H1 (cell line): ENCODE data around the gene SIN3B. TPM values are rescaled to one million over a fixed set of nuclear protein-coding genes. Genes with fewer than 3 reads are reported as not detected.

ENCODE experiments used
- CTCF ChIA-PET: fragments of 300-600 bp; sonication (Branson Sonifier 250); formaldehyde crosslinking; loops from one replicate; lab custom pipeline; 2021; ENCODE audit not compliant: partially characterized antibody; lab: Charles Lee
- POLR2A ChIA-PET: fragments of 300-600 bp; sonication (Branson Sonifier 250); formaldehyde crosslinking; loops from one replicate; lab custom pipeline; 2021; ENCODE audit warnings: inconsistent platforms; ENCODE audit not compliant: partially characterized antibody; lab: Charles Lee
- DNase-seq, 2 experiments: peaks; one replicate each; pipeline versions ENCODE4 v3.0.0 to v3.0.0-alpha.2; 2010 to 2022; ENCODE audit warnings: low spot score in 2 of 2, low read depth in 1 of 2, mixed read lengths in 1 of 2
- FAIRE-seq: peaks from 2 replicates; lab custom pipeline; 2011; peaks lifted over from hg19 to GRCh38; lab: Jason Lieb, UNC
- H2AFZ ChIP-seq: 2 replicates; pipeline ENCODE4 v1.8.1; 2012; ENCODE audit warnings: low read length, inconsistent platforms
- H2AK5ac ChIP-seq: 2 replicates; pipeline ENCODE4 v1.6.1; 2013; ENCODE audit warnings: low read depth, low read length
- H2BK120ac ChIP-seq: replicated peaks from 2 replicates; pipeline ENCODE3; 2013; ENCODE audit warnings: low read depth, low read length, inconsistent platforms
- H2BK12ac ChIP-seq: 2 replicates; pipeline ENCODE4 v1.6.1; 2013; ENCODE audit warnings: low read depth, low read length
- H2BK15ac ChIP-seq: 2 replicates; pipeline ENCODE4 v1.6.1; 2013; ENCODE audit warnings: low read length
- H2BK20ac ChIP-seq: 2 replicates; pipeline ENCODE4 v1.6.1; 2013; ENCODE audit warnings: low read length
- H2BK5ac ChIP-seq: 2 replicates; pipeline ENCODE4 v1.6.1; 2013; ENCODE audit warnings: low read depth, low read length
- H3K14ac ChIP-seq: 2 replicates; pipeline ENCODE4 v1.6.1; 2013; ENCODE audit warnings: inconsistent platforms; ENCODE audit not compliant: insufficient read length
- H3K18ac ChIP-seq: 2 replicates; pipeline ENCODE4 v1.6.1; 2013; ENCODE audit warnings: low read length; ENCODE audit errors: extremely low read depth
- H3K23ac ChIP-seq: 2 replicates; pipeline ENCODE4 v1.6.1; 2013; ENCODE audit warnings: inconsistent platforms; ENCODE audit not compliant: insufficient read length
- H3K23me2 ChIP-seq: 2 replicates; pipeline ENCODE4 v1.6.1; 2013; ENCODE audit warnings: low read depth, low read length
- H3K27ac ChIP-seq: 2 replicates; pipeline ENCODE4 v1.6.1; 2011; ENCODE audit warnings: low read depth, low read length, inconsistent platforms
- H3K27me3 ChIP-seq, 4 experiments: replicated peaks in 1 of 4; 1 replicate in 1 of 4; 2 replicates in 3 of 4; pipeline versions ENCODE4 v1.6.1 to v1.8.1; 2011 to 2013; ENCODE audit warnings: low read length in 3 of 4, mild to moderate bottlenecking in 3 of 4, inconsistent platforms in 2 of 4, mixed read lengths in 2 of 4, moderate library complexity in 1 of 4; ENCODE audit not compliant: control insufficient read depth in 3 of 4, insufficient read depth in 3 of 4; ENCODE audit errors: extremely low read depth in 1 of 4
- H3K36me3 ChIP-seq, 4 experiments: 2 replicates each; pipeline versions ENCODE4 v1.6.1 to v1.8.1; 2011 to 2013; ENCODE audit warnings: mild to moderate bottlenecking in 4 of 4, low read length in 3 of 4, moderate library complexity in 2 of 4, control low read depth in 1 of 4, inconsistent platforms in 1 of 4; ENCODE audit not compliant: insufficient read depth in 4 of 4, control insufficient read depth in 2 of 4
- H3K4ac ChIP-seq: replicated peaks from 2 replicates; pipeline ENCODE3; 2013; ENCODE audit warnings: low read length, low read depth, mixed read lengths, inconsistent platforms; ENCODE audit not compliant: insufficient read length
- H3K4me1 ChIP-seq, 4 experiments: replicated peaks in 1 of 4; 1 replicate in 1 of 4; 2 replicates in 3 of 4; pipeline versions ENCODE4 v1.6.1 to v1.8.1; 2011 to 2013; ENCODE audit warnings: low read length in 3 of 4, inconsistent platforms in 2 of 4, mixed read lengths in 1 of 4; ENCODE audit not compliant: insufficient read depth in 4 of 4, control insufficient read depth in 3 of 4
- H3K4me2 ChIP-seq, 2 experiments: 2 replicates each; pipeline versions ENCODE4 v1.6.1 to v1.8.1; 2011 to 2013; ENCODE audit warnings: low read depth in 2 of 2, low read length in 2 of 2, control low read depth in 1 of 2, inconsistent platforms in 1 of 2, mild to moderate bottlenecking in 1 of 2; ENCODE audit not compliant: insufficient read depth in 1 of 2
- H3K4me3 ChIP-seq, 4 experiments: fragments of 200-600, 300-600 bp in 1 of 4; sonication (generic), shearing (Covaris generic), sonication (Bioruptor Twin) in 1 of 4; 2 replicates each; pipeline versions ENCODE4 v1.5.1 to v1.8.1; 2011 to 2016; ENCODE audit warnings: low read length in 4 of 4, low read depth in 3 of 4, control low read depth in 2 of 4, inconsistent platforms in 2 of 4, mild to moderate bottlenecking in 2 of 4, mixed read lengths in 1 of 4, moderate library complexity in 1 of 4; ENCODE audit not compliant: insufficient read depth in 2 of 4; ENCODE audit errors: extremely low read depth in 1 of 4
- H3K56ac ChIP-seq: replicated peaks from 2 replicates; pipeline ENCODE3; 2013; ENCODE audit warnings: low read depth, mild to moderate bottlenecking, mixed read lengths, low read length, inconsistent platforms; ENCODE audit not compliant: insufficient read length
- H3K79me1 ChIP-seq: 2 replicates; pipeline ENCODE4 v1.6.1; 2013; ENCODE audit warnings: low read depth, low read length, control low read depth
- H3K79me2 ChIP-seq, 2 experiments: 2 replicates each; pipeline versions ENCODE4 v1.6.1 to v1.8.1; 2012 to 2013; ENCODE audit warnings: low read length in 2 of 2, mild to moderate bottlenecking in 2 of 2, inconsistent platforms in 1 of 2; ENCODE audit not compliant: insufficient read depth in 2 of 2, control insufficient read depth in 1 of 2
- H3K9ac ChIP-seq, 4 experiments: replicated peaks in 1 of 4; 1 replicate in 1 of 4; 2 replicates in 3 of 4; pipeline versions ENCODE4 v1.6.1 to v1.8.1; 2011 to 2013; ENCODE audit warnings: low read depth in 3 of 4, low read length in 3 of 4, control low read depth in 2 of 4, mild to moderate bottlenecking in 2 of 4, moderate library complexity in 2 of 4, inconsistent platforms in 1 of 4; ENCODE audit errors: extremely low read depth in 1 of 4
- H3K9me3 ChIP-seq, 2 experiments: 2 replicates each; pipeline versions ENCODE4 v1.6.1 to v1.8.1; 2012 to 2013; ENCODE audit warnings: mild to moderate bottlenecking in 2 of 2, moderate library complexity in 2 of 2, control low read depth in 1 of 2, inconsistent platforms in 1 of 2, low read depth in 1 of 2, low read length in 1 of 2, mixed read lengths in 1 of 2; ENCODE audit not compliant: insufficient read depth in 2 of 2
- H4K20me1 ChIP-seq, 2 experiments: replicated peaks in 1 of 2; 2 replicates each; pipeline versions ENCODE3 to v1.8.1; 2011 to 2013; ENCODE audit warnings: inconsistent platforms in 2 of 2, low read length in 2 of 2, mild to moderate bottlenecking in 1 of 2; ENCODE audit not compliant: insufficient read depth in 2 of 2, control insufficient read depth in 1 of 2
- H4K5ac ChIP-seq: 2 replicates; pipeline ENCODE4 v1.6.1; 2013; ENCODE audit warnings: low read length, low read depth, mixed read lengths, inconsistent platforms; ENCODE audit not compliant: insufficient read length
- H4K8ac ChIP-seq: 2 replicates; pipeline ENCODE4 v1.8.0; 2013; ENCODE audit warnings: mild to moderate bottlenecking, moderate library complexity, low read length, inconsistent platforms; ENCODE audit not compliant: insufficient read depth; ENCODE audit errors: extremely low read depth
- H4K91ac ChIP-seq: replicated peaks from 2 replicates; pipeline ENCODE3; 2013; ENCODE audit warnings: low read length, mixed read lengths, inconsistent platforms; ENCODE audit not compliant: insufficient read length
- BCL11A ChIP-seq, 2 experiments: IDR thresholded peaks; one replicate each; pipeline ENCODE4 v1.6.1; 2011; ENCODE audit warnings: low read depth in 2 of 2, low read length in 2 of 2, mild to moderate bottlenecking in 2 of 2
- CBX5 ChIP-seq: fragments of 300-800, 300-1000 bp; sonication (generic); IDR thresholded peaks from 2 replicates; pipeline ENCODE4 v1.7.1; 2016; ENCODE audit warnings: antibody characterized with exemption, low read length, low read depth
- CBX8 ChIP-seq: fragments of 300-800, 300-1000 bp; sonication (generic); IDR thresholded peaks from 2 replicates; pipeline ENCODE4 v1.7.1; 2016; ENCODE audit warnings: low read depth, low read length, borderline replicate concordance
- GABPA ChIP-seq: IDR thresholded peaks from 2 replicates; pipeline ENCODE4 v1.6.1; 2011; ENCODE audit warnings: mild to moderate bottlenecking, low read length, moderate library complexity, borderline replicate concordance; ENCODE audit not compliant: insufficient read depth
- HDAC6 ChIP-seq: IDR thresholded peaks from one replicate; pipeline ENCODE4 v1.7.1; 2012; ENCODE audit warnings: low read depth, mild to moderate bottlenecking, inconsistent platforms, low read length, moderate library complexity
- JUND ChIP-seq: IDR thresholded peaks from 2 replicates; pipeline ENCODE4 v1.6.1; 2011; ENCODE audit warnings: mild to moderate bottlenecking, improper control_type of control experiment, low read length
- KDM5A ChIP-seq: fragments of 200-600 bp; IDR thresholded peaks from 2 replicates; pipeline ENCODE4 v1.7.1; 2012; ENCODE audit warnings: mild to moderate bottlenecking, low read length, inconsistent platforms, mixed read lengths
- PHF8 ChIP-seq: fragments of 200-600 bp; sonication (generic); conservative IDR thresholded peaks from 2 replicates; pipeline ENCODE4 v1.7.1; 2012; ENCODE audit warnings: low read depth, mild to moderate bottlenecking, inconsistent platforms, low read length, moderate library complexity
- RAD21 ChIP-seq, 2 experiments: IDR thresholded peaks in 1 of 2; conservative IDR thresholded peaks in 1 of 2; 2 replicates each; pipeline ENCODE4 v1.6.1; 2011; ENCODE audit warnings: low read depth in 2 of 2, low read length in 2 of 2, improper control_type of control experiment in 1 of 2, inconsistent platforms in 1 of 2, mild to moderate bottlenecking in 1 of 2, moderate library complexity in 1 of 2
- RFX5 ChIP-seq: IDR thresholded peaks from 2 replicates; pipeline ENCODE4 v1.6.1; 2011; ENCODE audit warnings: low read depth, low read length, improper control_type of control experiment, borderline replicate concordance
- RNF2 ChIP-seq: fragments of 200-900, 300-1000 bp; sonication (generic); IDR thresholded peaks from 2 replicates; pipeline ENCODE4 v1.7.1; 2016; ENCODE audit warnings: borderline replicate concordance, low read depth, mild to moderate bottlenecking, antibody characterized with exemption, low read length; ENCODE audit not compliant: poor library complexity, severe bottlenecking; ENCODE audit errors: missing control alignments
- RXRA ChIP-seq: IDR thresholded peaks from 2 replicates; pipeline ENCODE4 v1.6.1; 2011; ENCODE audit warnings: low read depth, mild to moderate bottlenecking, low read length, moderate library complexity; ENCODE audit not compliant: insufficient read depth
- WGBS, 2 experiments: shearing (Covaris generic) in 1 of 2; methylation state at CpG; one replicate each; pipeline versions ENCODE4 v1.1.6 to v1.1.7; 2013 to 2015; ENCODE audit warnings: low lambda C conversion rate in 2 of 2, mixed read lengths in 2 of 2, inconsistent platforms in 1 of 2, low coverage in 1 of 2, missing lambda C conversion rate in 1 of 2; ENCODE audit not compliant: insufficient replicate concordance in 2 of 2, insufficient coverage in 1 of 2, insufficient read length in 1 of 2; ENCODE audit errors: extremely low coverage in 1 of 2, missing lambda C conversion rate in 1 of 2; 5-methylcytosine and 5-hydroxymethylcytosine counted together
- polyA plus RNA-seq, 7 experiments: library from polyadenylated mRNA; depleted of rRNA in 3 of 7; stranded (reverse) in 5 of 7; unstranded in 2 of 7; fragments of >200 nt in 5 of 7; fragments of 200-250 nt in 2 of 7; gene quantifications; 1 replicate in 5 of 7; 2 replicates in 1 of 7; 4 replicates in 1 of 7; pipeline versions ENCODE4 v1.2.1 to v1.2.3, GENCODE V29; 2011 to 2013; ENCODE audit warnings: missing spikeins in 2 of 7, mixed read lengths in 2 of 7
- total RNA-seq: library from RNA; stranded (reverse); fragmentation: NEBNext Ultra II Directional; extraction: Animal tissue kit (Norgen Biotek cat#: 25700); gene quantifications from 2 replicates; pipeline ENCODE4 v1.2.1, GENCODE V29; 2021

Gene SIN3B
- total and polyA plus RNA-seq, 2 of the 8 experiments (the other 6 are each of a cell fraction or from before 2014, with no cell fraction given): 29.5 to 71.1 TPM

GRCh38 chr19:16920816-16921529 is 91.8 kb downstream of the SIN3B start:
- Histone ChIP-seq H3K9ac (no peak overlapping the region), H3K4me1 (no peaks in the 10 kb centered on the region), H3K18ac (no peak overlapping the region), H3K56ac (no peak overlapping the region), H2AFZ (no peak overlapping the region), H2BK120ac (no peak overlapping the region), H3K4me3 (no peak overlapping the region), H2AK5ac (no peak overlapping the region), H4K91ac (no peak overlapping the region), H3K9me3 (peaks cover 0 to 3% of the 10 kb centered on the region in 2 experiments; a peak in 1 of 4 replicates), H2BK5ac (no peak overlapping the region), H3K27me3 (no peaks in the 10 kb centered on the region), H2BK15ac (no peak overlapping the region), H3K4me2 (no peak overlapping the region), H3K4ac (no peak overlapping the region), H3K14ac (no peak overlapping the region), H3K79me2 (no peaks in the 10 kb centered on the region), H3K36me3 (no peaks in the 10 kb centered on the region), H2BK20ac (no peak overlapping the region), H4K8ac (no peak overlapping the region; the same call in 1 of the 2 replicates), H3K27ac (no peak overlapping the region), H4K20me1 (no peaks in the 10 kb centered on the region), H3K79me1 (no peaks in the 10 kb centered on the region), H4K5ac (no peak overlapping the region), H2BK12ac (no peak overlapping the region), H3K23me2 (no peaks in the 10 kb centered on the region), H3K23ac (no peak overlapping the region)
- FAIRE-seq (no peak), DNase-seq (no peak)
- ChIA-PET POLR2A (interaction anchor here (0.6 kb wide), 1 partner anchor 15 kb away, joined by 4 read pairs; no protein-coding TSS in a partner anchor), CTCF (interaction anchor here (0.6 to 1.2 kb wide), 2 partner anchors 13 to 83 kb away, joined by 3 to 4 read pairs; no protein-coding TSS in a partner anchor)
- TF ChIP-seq BCL11A (IDR thresholded peaks at IDR 0.05; ENCODE audit: low read depth in 2 of 2, low read length in 2 of 2): no peak
- TF ChIP-seq RXRA: no peak
- no peak for TF ChIP-seq JUND
- TF ChIP-seq HDAC6: no peak
- TF ChIP-seq KDM5A: no peak
- no peak for TF ChIP-seq CBX8
- no peak for TF ChIP-seq RFX5
- no peak for TF ChIP-seq CBX5
- no peak for TF ChIP-seq PHF8
- no peak for TF ChIP-seq GABPA
- no peak for TF ChIP-seq RNF2
- TF ChIP-seq RAD21 (IDR thresholded peaks at IDR 0.05 in 1 of 2, conservative IDR thresholded peaks at IDR 0.05 in 1 of 2; ENCODE audit: low read depth in 2 of 2, low read length in 2 of 2): no peak
- 69% methylated on average over 12 of the region's 12 CpGs; no CpG with 5 or more reads in 1 of the 2 experiments for WGBS, 2 experiments
